Heart left ventricle (tissue), 16 donors: Measurements from ENCODE around the gene CLEC6A. TPM values are rescaled to one million over a fixed set of nuclear protein-coding genes. Genes with fewer than 3 reads are reported as not detected.
"Not testable (repeated sequence)": the region's sequence is repeated elsewhere in the genome, so short reads cannot be mapped to it uniquely, and the experiment has no call there.

Experiments used
- ATAC-seq, 4 donors: fragments of 200-7000 bp; cut with Tn5 transposase; one replicate each; pipeline ENCODE4 v1.9.1; 2020 to 2022; ENCODE audit warnings: moderate library complexity in 4 of 4, mild to moderate bottlenecking in 3 of 4, moderate number of reproducible peaks in 1 of 4
- DNase-seq, 5 donors: peaks; one replicate each; pipeline ENCODE4 v3.0.0-alpha.2; 2020
- H3K27ac ChIP-seq, 12 donors: fragments of 200-600 bp; sonication (generic) in 4 of 12; one replicate each; pipeline versions ENCODE4 v1.5.0 to v1.8.0; 2016 to 2022; ENCODE audit warnings: mild to moderate bottlenecking in 2 of 12
- H3K27me3 ChIP-seq, 9 donors: fragments of 200-600 bp; sonication (generic) in 2 of 9; one replicate each; pipeline versions ENCODE4 v1.5.1 to v1.8.0; 2016 to 2022; ENCODE audit warnings: mild to moderate bottlenecking in 3 of 9
- H3K36me3 ChIP-seq, 9 donors: fragments of 200-600 bp; sonication (generic) in 2 of 9; one replicate each; pipeline versions ENCODE4 v1.5.0 to v1.8.0; 2018 to 2022; ENCODE audit warnings: mild to moderate bottlenecking in 2 of 9
- H3K4me1 ChIP-seq, 12 donors: fragments of 200-600 bp; sonication (generic) in 4 of 12; one replicate each; pipeline versions ENCODE4 v1.5.0 to v1.8.0; 2016 to 2022; ENCODE audit warnings: mild to moderate bottlenecking in 3 of 12
- H3K4me3 ChIP-seq, 12 donors: fragments of 200-600 bp; sonication (generic) in 4 of 12; one replicate each; pipeline versions ENCODE4 v1.5.0 to v1.8.0; 2017 to 2022; ENCODE audit warnings: mild to moderate bottlenecking in 9 of 12, moderate library complexity in 4 of 12
- H3K9me3 ChIP-seq, 12 donors: fragments of 200-600 bp; sonication (generic) in 4 of 12; one replicate each; pipeline versions ENCODE4 v1.5.0 to v1.8.0; 2016 to 2022; ENCODE audit warnings: mild to moderate bottlenecking in 1 of 12
- CTCF ChIP-seq, 12 donors: fragments of 200-600 bp; sonication (generic) in 4 of 12; IDR thresholded peaks; one replicate each; pipeline versions ENCODE4 v1.5.0 to v1.8.0; 2018 to 2022; ENCODE audit warnings: antibody characterized with exemption in 12 of 12, mild to moderate bottlenecking in 5 of 12
- POLR2A ChIP-seq, 2 donors: fragments of 450-650 bp; IDR thresholded peaks; one replicate each; pipeline ENCODE4 v1.6.1; 2017; ENCODE audit warnings: antibody characterized with exemption in 2 of 2, mild to moderate bottlenecking in 2 of 2, moderate library complexity in 2 of 2
- WGBS, 4 donors: extraction: QIAGEN DNeasy Blood & Tissue Kit in 2 of 4; methylation state at CpG; one replicate each; pipeline versions ENCODE4 v1.1.5 to v1.1.7; 2013 to 2018; 5-methylcytosine and 5-hydroxymethylcytosine counted together
- intact Hi-C, 10 donors: fragments of 100-400 bp; cut with DNase I; formaldehyde crosslinking; loops; one replicate each; pipeline versions ENCODE4 v1.11.1 to v1.14.2; 2022
- polyA plus RNA-seq, 2 donors: library from polyadenylated mRNA; stranded (reverse); fragments of 200-250 nt; gene quantifications; one replicate each; pipeline ENCODE4 v1.2.3, GENCODE V29; 2013
- total RNA-seq, 9 donors: library from RNA; depleted of rRNA in 2 of 9; stranded (reverse); fragments of >200 nt in 2 of 9; fragmentation: NEBNext Ultra II Directional in 3 of 9; extraction: Animal tissue kit (Norgen Biotek cat#: 25700) in 3 of 9; gene quantifications; one replicate each; pipeline versions ENCODE4 v1.1.0 to v1.2.4, GENCODE V29; 2016 to 2023
- donor health status: ischemic (EF 13 %, LVEDD 7.1; RV severe dilation, severe dysfunction).
- donor health status: healthy with polysubstance abuse.
- donor health status: DM: no; HTN: yes; CAD: no.
- donor health status: DM: no; HTN: no; CAD: no.
- donor health status: ischemic (EF 25% LVEDD 6.9; RV normal size, moderate dysfunction).
- donor health status: ischemic (EF 25% LVEDD 5.7; RV mildly dilated, moderate dysfunction).
- donor health status: healthy.
- donor health status: DM: yes; HTN: yes; CAD: no.
- donor health status: ischemic (EF 35%, LVEDD 5.7; RV mildly dilated, moderate dysfunction).
- donor health status: nonischemic (EF 11% LVEDD 7.7; RV severe dilation, severe dysfunction).
- donor health status: DM: yes; HTN: yes; CAD: no.
- donor health status: PGD.
- donor health status: ischemic (EF 29% LVEDD 5.4; RV normal size, mild dysfunction).
- donor health status: nonischemic (EF 23%, LVEDD 6.1; RV moderate dilation, normal function).

Gene CLEC6A
- total and polyA plus RNA-seq, 11 donors: not detected

GRCh38 chr12:8483079-8483478, 27.3 kb downstream of the CLEC6A start:
- H3K27ac ChIP-seq: no peak overlapping the region
- H3K4me3 ChIP-seq: no peak overlapping the region
- H3K27me3 ChIP-seq: no peaks in the 10 kb centered on the region
- no peaks in the 10 kb centered on the region for H3K4me1 ChIP-seq
- no peak for DNase-seq
- no peak for ATAC-seq
- H3K36me3 ChIP-seq: no peaks in the 10 kb centered on the region
- intact Hi-C loops: no loop called here
- no peak for TF ChIP-seq CTCF (IDR thresholded peaks at IDR 0.05)
- TF ChIP-seq POLR2A (IDR thresholded peaks at IDR 0.05): no peak
- H3K9me3 ChIP-seq: peaks cover 0 to 8% (median 0%) of the 10 kb centered on the region in 12 donors

GRCh38 chr12:8491646-8492530, 36.1 kb downstream of the CLEC6A start:
- Histone ChIP-seq H3K9me3 (peaks cover 0 to 11% (median 0%) of the 10 kb centered on the region in 12 donors), H3K36me3 (no peaks in the 10 kb centered on the region), H3K4me3 (no peak overlapping the region), H3K4me1 (peaks cover 0 to 16% (median 0%) of the 10 kb centered on the region in 12 donors), H3K27me3 (peaks cover 0 to 6% (median 0%) of the 10 kb centered on the region in 9 donors), H3K27ac (peak overlapping the region in 1 of 12 donors; percentile 60)
- TF ChIP-seq POLR2A (IDR thresholded peaks at IDR 0.05): no peak
- TF ChIP-seq CTCF (IDR thresholded peaks at IDR 0.05): no peak
- peak in 1 of 4 donors; percentile 54 for ATAC-seq
- 78 to 82% (median 81%) methylated on average over 5 of the region's 5 CpGs for WGBS, 4 donors
- DNase-seq: no peak
- intact Hi-C loops: no loop called here

- ATAC-seq: peak; percentile 37 to 84 (median 62)
- intact Hi-C loops: no loop called here
- H3K27ac ChIP-seq: peak overlapping the region in 1 of 12 donors; percentile 60
These were observed 37.3 kb downstream of the CLEC6A start for GRCh38 chr12:8493084-8493483.

GRCh38 chr12:8495671-8496070, 39.9 kb downstream of the CLEC6A start:
- H3K4me1 ChIP-seq: peaks cover 0 to 16% (median 0%) of the 10 kb centered on the region in 12 donors
- DNase-seq, intact Hi-C loops, H3K4me3 ChIP-seq, H3K9me3 ChIP-seq, ATAC-seq, H3K36me3 ChIP-seq, H3K27ac ChIP-seq: not testable (repeated sequence)
- peaks cover 0 to 11% (median 0%) of the 10 kb centered on the region in 9 donors for H3K27me3 ChIP-seq
- 78 to 92% (median 83%) methylated on average over 4 of the region's 4 CpGs for WGBS, 4 donors

More at GRCh38 chr12:8493084-8493483, 37.3 kb downstream of the CLEC6A start:
- Histone ChIP-seq H3K36me3 (no peaks in the 10 kb centered on the region), H3K4me1 (peaks cover 0 to 16% (median 0%) of the 10 kb centered on the region in 12 donors), H3K4me3 (no peak overlapping the region), H3K27me3 (peaks cover 0 to 6% (median 0%) of the 10 kb centered on the region in 9 donors), H3K9me3 (peaks cover 0 to 3% (median 0%) of the 10 kb centered on the region in 12 donors)
- DNase-seq: no peak
- TF ChIP-seq POLR2A (IDR thresholded peaks at IDR 0.05): no peak
- TF ChIP-seq CTCF (IDR thresholded peaks at IDR 0.05): no peak
- WGBS, 4 donors: 30 to 69% (median 33%) methylated on average over 1 to 2 of the region's 2 CpGs

- 42 to 55% (median 52%) methylated on average over 7 of the region's 7 CpGs for WGBS, 4 donors
- DNase-seq, ATAC-seq, H3K4me3 ChIP-seq, H3K9me3 ChIP-seq, intact Hi-C loops, H3K36me3 ChIP-seq, H3K27ac ChIP-seq: not testable (repeated sequence)
- Histone ChIP-seq H3K4me1 (peaks cover 0 to 16% (median 0%) of the 10 kb centered on the region in 12 donors), H3K27me3 (peaks cover 0 to 11% (median 0%) of the 10 kb centered on the region in 9 donors)
These were observed 40.3 kb downstream of the CLEC6A start for GRCh38 chr12:8496074-8496473.
